NCI-H1694 treated with DMSO at 0.1 percent for 48 hours (cell line): ENCODE results near the gene MKX.
"Not testable (repeated sequence)": the region's sequence is repeated elsewhere in the genome, so short reads cannot be mapped to it uniquely, and the experiment has no call there.

ENCODE experiments used
- DNase-seq: peaks from one replicate; lab custom pipeline; 2025; lab: John Stamatoyannopoulos, UW

The MKX gene

GRCh38 chr10:27692663-27693062 lies 53.0 kb downstream of the MKX start:
- DNase-seq, result no peak

- DNase-seq, result no peak
These were observed 56.6 kb downstream of the MKX start for GRCh38 chr10:27688991-27689390.

- DNase-seq, result no peak
These were observed 57.3 kb downstream of the MKX start for GRCh38 chr10:27688276-27688675.

- DNase-seq, result no peak
These were observed 57.9 kb downstream of the MKX start for GRCh38 chr10:27687743-27688142.

- DNase-seq, result no peak
These were observed 58.3 kb downstream of the MKX start for GRCh38 chr10:27687326-27687725.

- DNase-seq, result no peak
These were observed 59.9 kb downstream of the MKX start for GRCh38 chr10:27685681-27686080.

GRCh38 chr10:27683226-27683625 lies 62.4 kb downstream of the MKX start:
- DNase-seq, result no peak

- DNase-seq, result not testable (repeated sequence)
These were observed 63.8 kb downstream of the MKX start for GRCh38 chr10:27681795-27682194.

- DNase-seq, result no peak
These were observed 64.7 kb downstream of the MKX start for GRCh38 chr10:27680691-27681605.

- no peak for DNase-seq
These were observed 65.5 kb downstream of the MKX start for GRCh38 chr10:27680006-27680557.

GRCh38 chr10:27679369-27679912 lies 66.2 kb downstream of the MKX start:
- DNase-seq, result no peak

GRCh38 chr10:27678166-27678565 lies 67.5 kb downstream of the MKX start:
- DNase-seq, result no peak

- no peak for DNase-seq
These were observed 72.6 kb downstream of the MKX start for GRCh38 chr10:27673065-27673464.

GRCh38 chr10:27671821-27672220 lies 73.8 kb downstream of the MKX start:
- DNase-seq, result no peak

- DNase-seq, result no peak
These were observed 81.2 kb downstream of the MKX start for GRCh38 chr10:27664461-27664860.

- DNase-seq, result no peak
These were observed 82.0 kb downstream of the MKX start for GRCh38 chr10:27663621-27664020.

- DNase-seq, result no peak
These were observed 83.9 kb downstream of the MKX start for GRCh38 chr10:27661514-27662286.

GRCh38 chr10:27660711-27661110 lies 84.9 kb downstream of the MKX start:
- no peak for DNase-seq

- no peak for DNase-seq
These were observed 85.4 kb downstream of the MKX start for GRCh38 chr10:27660268-27660667.

GRCh38 chr10:27659786-27660185 lies 85.8 kb downstream of the MKX start:
- DNase-seq, result no peak

- DNase-seq, result no peak
These were observed 86.8 kb downstream of the MKX start for GRCh38 chr10:27658788-27659187.

- DNase-seq, result no peak
These were observed 90.3 kb downstream of the MKX start for GRCh38 chr10:27655296-27655695.

GRCh38 chr10:27654284-27654683 lies 91.3 kb downstream of the MKX start:
- DNase-seq, result no peak
